GM21390 (cell line): Measurements from ENCODE around the gene SPAG9.
"Not testable (repeated sequence)": the region's sequence is repeated elsewhere in the genome, so short reads cannot be mapped to it uniquely, and the experiment has no call there.

Experiments used
- ATAC-seq: cut with Tn5 transposase; IDR thresholded peaks from one replicate; pipeline ENCODE4 v1.9.1; 2021; ENCODE audit not compliant: unreplicated experiment

SPAG9 gene

GRCh38 chr17:51133365-51133764 is 12.7 kb upstream of the SPAG9 start:
- no peak for ATAC-seq

GRCh38 chr17:51132964-51133319 is 12.3 kb upstream of the SPAG9 start:
- ATAC-seq = peak; percentile 57

- ATAC-seq = no peak
Observed at GRCh38 chr17:51128076-51128475, 7.4 kb upstream of the SPAG9 start.

GRCh38 chr17:51124640-51125503 is 4.2 kb upstream of the SPAG9 start:
- ATAC-seq = no peak

- not testable (repeated sequence) for ATAC-seq
Observed at GRCh38 chr17:51122473-51123115, 1.9 kb upstream of the SPAG9 start.

GRCh38 chr17:51121620-51122472 is 1.2 kb upstream of the SPAG9 start:
- ATAC-seq = peak; percentile 34

GRCh38 chr17:51120357-51120738 is 320 bp downstream of the SPAG9 start:
- ATAC-seq = peak; percentile 32

- ATAC-seq = peak; percentile 15
Observed at GRCh38 chr17:51119415-51120356, 982 bp downstream of the SPAG9 start.

- no peak for ATAC-seq
Observed at GRCh38 chr17:51118330-51119195, 2.1 kb downstream of the SPAG9 start.

GRCh38 chr17:51115179-51115578 is 5.5 kb downstream of the SPAG9 start:
- ATAC-seq = no peak

GRCh38 chr17:51112303-51113222 is 8.1 kb downstream of the SPAG9 start:
- ATAC-seq = not testable (repeated sequence)

GRCh38 chr17:51107778-51108177 is 12.9 kb downstream of the SPAG9 start:
- no peak for ATAC-seq

- ATAC-seq = no peak
Observed at GRCh38 chr17:51103451-51103850, 17.2 kb downstream of the SPAG9 start.

- no peak for ATAC-seq
Observed at GRCh38 chr17:51103050-51103449, 17.6 kb downstream of the SPAG9 start.

GRCh38 chr17:51097708-51098446 is 22.8 kb downstream of the SPAG9 start:
- ATAC-seq = no peak

- ATAC-seq = no peak
Observed at GRCh38 chr17:51091635-51092034, 29.0 kb downstream of the SPAG9 start.

GRCh38 chr17:51088868-51089267 is 31.8 kb downstream of the SPAG9 start:
- ATAC-seq = not testable (repeated sequence)

GRCh38 chr17:51088287-51088686 is 32.4 kb downstream of the SPAG9 start:
- no peak for ATAC-seq
